ENCODE measurements around the gene COG5.

- TF ChIP-seq POLR2A (IDR thresholded peaks at IDR 0.05) (no peak), CTCF (IDR thresholded peaks at IDR 0.05) (no peak)
Measured at GRCh38 chr7:107582875-107583274, 19.2 kb upstream of the COG5 start.
